OCI-LY7 (cell line): ENCODE measurements around the gene SNAP91. TPM values are rescaled to one million over a fixed set of nuclear protein-coding genes. Genes with fewer than 3 reads are reported as not detected.

Experiments used
- BruUV-seq: library from RNA; stranded (reverse); fragments of 400-500 nt; replicated peaks from 2 replicates; lab custom pipeline; 2021; lab: Mats Ljungman, UMichigan
- CTCF ChIA-PET: fragments of 300-600 bp; sonication (Branson Sonifier 250); formaldehyde crosslinking; loops from one replicate; lab custom pipeline; 2022; ENCODE audit warnings: antibody characterized with exemption; ENCODE audit not compliant: unreplicated experiment; lab: Charles Lee
- POLR2A ChIA-PET: fragments of 300-600 bp; sonication (Branson Sonifier 250); formaldehyde crosslinking; loops from one replicate; lab custom pipeline; 2022; ENCODE audit warnings: antibody characterized with exemption; lab: Charles Lee
- DNase-seq: peaks from one replicate; pipeline ENCODE4 v3.0.0-alpha.2; 2015; ENCODE audit warnings: low spot score
- H2AFZ ChIP-seq: fragments of 200-600 bp; sonication (generic), shearing (Covaris generic); 2 replicates; pipeline ENCODE4 v1.6.1; 2014; ENCODE audit warnings: mild to moderate bottlenecking, antibody characterized with exemption, low read length, moderate library complexity
- H3K27ac ChIP-seq: fragments of 200-600 bp; sonication (generic); 2 replicates; pipeline ENCODE4 v1.5.1; 2014; ENCODE audit warnings: mixed run types, low read depth, mild to moderate bottlenecking, moderate library complexity, low read length, inconsistent platforms; ENCODE audit not compliant: poor library complexity, severe bottlenecking
- H3K36me3 ChIP-seq: fragments of 200-600 bp; sonication (generic); 2 replicates; pipeline ENCODE4 v1.6.1; 2014; ENCODE audit warnings: mild to moderate bottlenecking, antibody characterized with exemption, low read length, moderate library complexity, mixed read lengths; ENCODE audit not compliant: insufficient read depth
- H3K4me1 ChIP-seq: fragments of 200-600 bp; sonication (generic); 2 replicates; pipeline ENCODE4 v1.5.1; 2014; ENCODE audit warnings: mild to moderate bottlenecking, low read length; ENCODE audit not compliant: insufficient read depth, poor library complexity, severe bottlenecking
- H3K4me2 ChIP-seq: fragments of 200-600 bp; sonication (generic); 2 replicates; pipeline ENCODE4 v1.6.1; 2014; ENCODE audit warnings: mild to moderate bottlenecking, low read length
- H3K4me3 ChIP-seq: fragments of 200-600 bp; sonication (generic); 2 replicates; pipeline ENCODE4 v1.5.1; 2014; ENCODE audit warnings: mild to moderate bottlenecking, low read depth, low read length; ENCODE audit not compliant: poor library complexity, severe bottlenecking
- H3K79me2 ChIP-seq: fragments of 200-600 bp; sonication (generic); 2 replicates; pipeline ENCODE4 v1.6.1; 2016; ENCODE audit warnings: low read depth, mild to moderate bottlenecking, low read length, moderate library complexity, mixed read lengths; ENCODE audit not compliant: insufficient read depth
- H3K9me2 ChIP-seq: fragments of 200-600 bp; sonication (generic); 2 replicates; pipeline ENCODE4 v1.6.1; 2016; ENCODE audit warnings: mild to moderate bottlenecking, low read length, mixed read lengths; ENCODE audit not compliant: insufficient read depth
- H3K9me3 ChIP-seq: fragments of 200-600 bp; sonication (generic); 2 replicates; pipeline ENCODE4 v1.6.1; 2014; ENCODE audit warnings: mild to moderate bottlenecking, mixed run types, low read length, mixed read lengths
- H4K20me1 ChIP-seq: fragments of 200-600 bp; sonication (generic); 2 replicates; pipeline ENCODE4 v1.6.1; 2014; ENCODE audit warnings: mild to moderate bottlenecking, antibody characterized with exemption, low read length, moderate library complexity, mixed read lengths; ENCODE audit not compliant: insufficient read depth
- EZH2phosphoT487 ChIP-seq: fragments of 200-600 bp; sonication (generic); IDR thresholded peaks from 2 replicates; pipeline ENCODE4 v1.6.1; 2018; ENCODE audit warnings: low read depth, borderline replicate concordance, mild to moderate bottlenecking, mixed run types, antibody characterized with exemption, low read length, moderate library complexity, mixed read lengths
- intact Hi-C: fragments of 100-400 bp; cut with micrococcal nuclease; formaldehyde crosslinking; loops from one replicate; pipeline ENCODE4 v1.10.0; 2022; ENCODE audit not compliant: unreplicated experiment
- total RNA-seq, 2 experiments: library from RNA; depleted of rRNA in 1 of 2; stranded (reverse); fragments of >200 nt in 1 of 2; shearing (Covaris generic) in 1 of 2; gene quantifications; 2 replicates each; pipeline ENCODE4 v1.2.3, GENCODE V29; 2014 to 2022
- TF ChIP-seq, protein P1 (sequence below): fragments of 200-600 bp; sonication (generic); conservative IDR thresholded peaks from 2 replicates; pipeline ENCODE4 v1.5.1; 2014; ENCODE audit warnings: mild to moderate bottlenecking, antibody characterized with exemption, low read length, moderate library complexity, mixed read lengths

SNAP91 gene
- total RNA-seq, 2 experiments from 2014 or later, result not detected

DNA sequence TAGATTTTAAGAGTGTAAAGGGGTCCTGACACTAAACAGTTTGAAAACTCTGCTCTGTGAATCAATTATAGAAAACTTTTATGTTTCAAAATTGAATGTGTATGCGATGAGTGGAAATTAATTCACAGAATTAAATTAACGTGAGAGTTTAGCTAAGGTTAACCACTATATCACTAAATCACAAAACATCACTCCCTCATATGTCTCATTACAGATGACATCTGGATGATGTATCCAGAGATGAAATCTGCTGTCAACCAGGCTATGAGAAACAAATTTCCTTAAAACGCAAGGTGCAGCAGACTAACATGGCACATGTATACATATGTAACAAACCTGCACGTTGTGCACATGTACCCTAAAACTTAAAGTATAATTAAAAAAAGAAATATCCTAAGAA lies 169.2 kb downstream of the SNAP91 start:
- TF ChIP-seq, protein P1, sequence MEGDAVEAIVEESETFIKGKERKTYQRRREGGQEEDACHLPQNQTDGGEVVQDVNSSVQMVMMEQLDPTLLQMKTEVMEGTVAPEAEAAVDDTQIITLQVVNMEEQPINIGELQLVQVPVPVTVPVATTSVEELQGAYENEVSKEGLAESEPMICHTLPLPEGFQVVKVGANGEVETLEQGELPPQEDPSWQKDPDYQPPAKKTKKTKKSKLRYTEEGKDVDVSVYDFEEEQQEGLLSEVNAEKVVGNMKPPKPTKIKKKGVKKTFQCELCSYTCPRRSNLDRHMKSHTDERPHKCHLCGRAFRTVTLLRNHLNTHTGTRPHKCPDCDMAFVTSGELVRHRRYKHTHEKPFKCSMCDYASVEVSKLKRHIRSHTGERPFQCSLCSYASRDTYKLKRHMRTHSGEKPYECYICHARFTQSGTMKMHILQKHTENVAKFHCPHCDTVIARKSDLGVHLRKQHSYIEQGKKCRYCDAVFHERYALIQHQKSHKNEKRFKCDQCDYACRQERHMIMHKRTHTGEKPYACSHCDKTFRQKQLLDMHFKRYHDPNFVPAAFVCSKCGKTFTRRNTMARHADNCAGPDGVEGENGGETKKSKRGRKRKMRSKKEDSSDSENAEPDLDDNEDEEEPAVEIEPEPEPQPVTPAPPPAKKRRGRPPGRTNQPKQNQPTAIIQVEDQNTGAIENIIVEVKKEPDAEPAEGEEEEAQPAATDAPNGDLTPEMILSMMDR, result no peak
- no peak for TF ChIP-seq EZH2phosphoT487
- CTCF ChIA-PET, result no interaction called here
- intact Hi-C loops, result no loop called here

DNA sequence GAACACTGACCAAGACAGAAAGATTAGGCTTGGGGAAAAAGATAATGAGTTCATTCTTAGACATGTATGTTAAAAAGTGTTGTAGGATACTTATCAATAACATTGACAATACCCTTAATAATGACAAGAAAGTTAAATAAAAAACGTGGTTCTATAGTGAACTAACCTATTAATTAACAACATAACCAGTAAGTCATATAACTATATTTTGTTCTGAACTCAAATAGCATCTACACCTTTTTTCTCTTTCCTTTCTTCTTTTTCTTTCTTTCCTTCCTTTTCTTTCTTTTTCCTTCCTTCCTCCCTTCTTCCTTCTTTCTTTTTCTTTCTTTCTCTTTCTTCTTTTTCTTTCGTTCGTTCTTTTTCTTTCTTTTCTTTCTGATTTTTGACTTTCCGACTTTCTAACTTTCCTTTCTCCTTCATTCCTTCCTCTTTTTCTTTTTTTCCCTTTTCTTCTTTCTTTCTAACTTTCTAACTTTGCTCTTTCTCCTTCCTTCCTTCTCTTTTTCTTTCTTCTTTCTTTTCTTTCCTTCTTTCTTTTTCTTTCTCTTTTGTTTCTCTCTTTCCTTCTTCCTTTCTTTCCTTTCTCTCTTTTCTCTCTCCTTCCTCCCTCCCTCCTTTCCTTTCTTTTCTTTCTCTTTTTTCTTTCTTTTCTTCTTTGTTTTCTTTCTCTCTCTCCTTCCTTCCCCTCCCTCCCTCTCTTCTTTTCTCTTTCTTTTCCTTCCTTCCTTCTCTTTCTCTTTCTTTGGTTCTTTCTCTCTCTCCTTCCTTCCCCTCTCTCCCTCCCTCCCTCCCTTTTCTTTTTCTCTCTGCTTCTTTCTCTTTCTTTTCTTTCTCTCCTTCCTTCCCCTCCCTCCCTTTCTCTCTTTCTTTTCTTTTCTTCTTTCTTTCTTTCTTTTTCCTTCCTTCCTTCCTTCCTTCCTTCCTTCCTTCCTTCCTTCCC lies 172.0 kb downstream of the SNAP91 start:
- ChIA-PET POLR2A (no interaction called here), CTCF (no interaction called here)
- Histone ChIP-seq H3K27ac (no peak overlapping the region), H2AFZ (no peak overlapping the region), H3K4me3 (no peak overlapping the region), H3K36me3 (no peaks in the 10 kb centered on the region), H4K20me1 (no peaks in the 10 kb centered on the region), H3K4me1 (no peaks in the 10 kb centered on the region), H3K9me2 (no peaks in the 10 kb centered on the region), H3K4me2 (no peak overlapping the region), H3K9me3 (no peaks in the 10 kb centered on the region), H3K79me2 (no peaks in the 10 kb centered on the region)
- intact Hi-C loops, result no loop called here
- no peak for DNase-seq
- BruUV-seq, result no TSS peak
- TF ChIP-seq, protein P1, result no peak
- TF ChIP-seq EZH2phosphoT487, result no peak

More for the DNA sequence above, 169.2 kb downstream of the SNAP91 start:
- no TSS peak for BruUV-seq
- no peaks in the 10 kb centered on the region for H3K9me2 ChIP-seq
- no peaks in the 10 kb centered on the region for H4K20me1 ChIP-seq
- no peak overlapping the region for H3K27ac ChIP-seq
- no peak overlapping the region for H3K4me2 ChIP-seq
- H2AFZ ChIP-seq, result no peak overlapping the region
- no peaks in the 10 kb centered on the region for H3K79me2 ChIP-seq
- POLR2A ChIA-PET, result interaction anchor here (0.6 kb wide), 1 partner anchor 189 kb away, joined by 3 read pairs; no protein-coding TSS in a partner anchor
- no peak for DNase-seq
- no peaks in the 10 kb centered on the region for H3K36me3 ChIP-seq
- H3K4me3 ChIP-seq, result no peak overlapping the region
- H3K9me3 ChIP-seq, result no peaks in the 10 kb centered on the region
- H3K4me1 ChIP-seq, result no peaks in the 10 kb centered on the region

DNA sequence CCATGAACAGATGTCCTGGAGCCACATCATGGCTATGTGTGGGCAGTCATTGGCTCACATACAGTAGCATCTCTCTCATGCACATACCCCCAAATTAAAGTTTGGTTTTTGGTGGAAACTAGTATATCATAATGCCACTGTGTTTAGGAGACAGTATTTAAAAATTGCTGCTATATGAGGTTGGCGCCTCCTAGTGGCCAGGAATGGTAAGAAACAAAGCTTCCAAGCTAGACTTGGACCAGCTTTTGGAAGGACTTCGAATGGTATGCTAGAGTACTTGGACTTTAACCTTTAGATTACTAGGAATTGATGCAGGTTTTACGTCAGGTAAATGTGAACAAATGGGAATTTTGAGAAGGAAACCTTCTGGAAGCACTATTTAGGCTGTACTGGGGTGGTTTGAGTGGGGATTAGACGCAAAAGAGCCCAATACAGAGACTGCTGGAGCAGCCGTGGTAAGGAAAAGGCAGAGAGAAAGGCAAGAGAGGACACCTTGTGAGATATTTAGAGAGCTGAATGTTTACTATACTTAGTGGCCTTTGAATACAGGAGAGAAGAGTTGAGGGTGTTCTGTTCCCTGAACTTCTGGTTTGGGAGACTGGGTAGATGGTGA lies 172.8 kb downstream of the SNAP91 start:
- H3K4me1 ChIP-seq, result no peaks in the 10 kb centered on the region
- no peaks in the 10 kb centered on the region for H4K20me1 ChIP-seq
- no peak overlapping the region for H3K27ac ChIP-seq
- no peak for TF ChIP-seq EZH2phosphoT487
- TF ChIP-seq, protein P1, result peak; percentile 96
- peak; percentile 45 for DNase-seq
- H3K36me3 ChIP-seq, result no peaks in the 10 kb centered on the region
- H3K4me2 ChIP-seq, result no peak overlapping the region
- H3K79me2 ChIP-seq, result no peaks in the 10 kb centered on the region
- no peak overlapping the region for H3K4me3 ChIP-seq
- no peaks in the 10 kb centered on the region for H3K9me3 ChIP-seq
- H3K9me2 ChIP-seq, result no peaks in the 10 kb centered on the region
- BruUV-seq, result no TSS peak
- POLR2A ChIA-PET, result no interaction called here
- intact Hi-C loops, result no loop called here
- CTCF ChIA-PET, result no interaction called here
- no peak overlapping the region for H2AFZ ChIP-seq
